ENCODE measurements around the gene CAPZB. TPM values are rescaled to one million over a fixed set of nuclear protein-coding genes. Genes with fewer than 3 reads are reported as not detected.

Gene CAPZB
- total RNA-seq, 1 donor from 2014 or later: 116 TPM

Other genes with a start within 250 kb of the CAPZB start
- gene EMC1, start 234.0 kb downstream of the CAPZB start, total RNA-seq: 71.7 and 85.0 TPM in 2 replicates
- 36.0 and 36.1 TPM in 2 replicates for gene MRTO4, start 233.7 kb downstream of the CAPZB start, total RNA-seq
- gene AKR7A3, start 196.8 kb downstream of the CAPZB start, total RNA-seq: 0.19 and 0.52 TPM in 2 replicates
- 101 and 168 TPM in 2 replicates for gene AKR7A2, start 173.4 kb downstream of the CAPZB start, total RNA-seq
- gene SLC66A1, start 173.2 kb downstream of the CAPZB start, total RNA-seq: 30.7 and 36.0 TPM in 2 replicates
- gene NBL1, start 158.8 kb upstream of the CAPZB start, total RNA-seq: 4.3 and 5.3 TPM in 2 replicates
- gene HTR6, start 179.3 kb upstream of the CAPZB start, total RNA-seq: 0.10 TPM in 1 of 2 replicates, not detected in the other